HG03439 (cell line): ENCODE data around the gene NEUROG2.
A peak's percentile ranks its signal among the peaks of the same experiment; 100 is the strongest.
"Not testable (repeated sequence)": the region's sequence is repeated elsewhere in the genome, so short reads cannot be mapped to it uniquely, and the experiment has no call there.

Experiments
- ATAC-seq: cut with Tn5 transposase; IDR thresholded peaks from one replicate; pipeline ENCODE4 v1.9.1; 2021; ENCODE audit warnings: mild to moderate bottlenecking, moderate library complexity; ENCODE audit not compliant: unreplicated experiment

The NEUROG2 gene

DNA sequence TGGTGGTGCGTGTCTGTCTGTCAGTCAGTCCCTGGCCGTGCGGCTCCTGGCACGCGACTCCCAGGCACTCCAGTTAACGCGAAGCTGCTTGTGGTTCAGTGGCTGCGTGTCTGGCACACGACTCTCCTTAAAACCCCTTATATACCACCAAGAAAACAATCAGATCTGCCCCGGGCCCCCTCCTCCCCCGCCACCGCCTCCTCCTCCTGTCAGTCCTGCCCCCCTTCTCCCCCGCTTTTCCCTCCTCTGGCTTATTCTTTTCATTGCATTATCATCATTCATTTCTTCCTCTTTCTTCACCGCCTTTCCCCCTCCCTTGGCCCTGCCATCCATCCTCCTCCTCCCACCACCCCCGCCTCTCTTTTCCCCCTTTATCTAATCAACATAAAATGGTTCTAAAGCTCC, at the start of gene NEUROG2:
NEUROG2 (minus strand) TSS at position 115 of the 405 bp plus-strand sequence. CDS start 705 bp downstream, outside the sequence.
- no peak for ATAC-seq

DNA sequence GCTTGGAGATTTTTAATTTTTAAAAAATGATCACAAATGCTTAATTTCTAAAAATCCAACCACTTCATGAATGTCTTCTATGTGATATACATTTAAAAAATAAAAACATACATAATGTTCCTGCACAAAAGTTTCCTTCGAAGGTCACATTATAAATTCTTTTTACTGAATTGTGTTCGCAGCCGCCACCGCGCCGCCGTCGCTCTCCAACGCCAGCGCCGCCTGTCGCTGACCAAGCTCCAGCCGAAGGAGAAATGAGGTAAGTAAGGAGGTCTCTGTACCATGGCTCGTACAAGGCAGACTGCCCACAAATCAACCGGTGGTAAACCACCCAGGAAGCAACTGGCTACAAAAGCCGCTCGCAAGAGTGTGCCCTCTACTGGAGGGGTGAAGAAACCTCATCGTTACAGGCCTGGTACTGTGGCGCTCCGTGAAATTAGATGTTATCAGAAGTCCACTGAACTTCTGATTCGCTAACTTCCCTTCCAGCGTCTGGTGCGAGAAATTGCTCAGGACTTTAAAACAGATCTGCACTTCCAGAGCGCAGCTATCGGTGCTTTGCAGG, 48.8 kb upstream of the NEUROG2 start:
- ATAC-seq: no peak

DNA sequence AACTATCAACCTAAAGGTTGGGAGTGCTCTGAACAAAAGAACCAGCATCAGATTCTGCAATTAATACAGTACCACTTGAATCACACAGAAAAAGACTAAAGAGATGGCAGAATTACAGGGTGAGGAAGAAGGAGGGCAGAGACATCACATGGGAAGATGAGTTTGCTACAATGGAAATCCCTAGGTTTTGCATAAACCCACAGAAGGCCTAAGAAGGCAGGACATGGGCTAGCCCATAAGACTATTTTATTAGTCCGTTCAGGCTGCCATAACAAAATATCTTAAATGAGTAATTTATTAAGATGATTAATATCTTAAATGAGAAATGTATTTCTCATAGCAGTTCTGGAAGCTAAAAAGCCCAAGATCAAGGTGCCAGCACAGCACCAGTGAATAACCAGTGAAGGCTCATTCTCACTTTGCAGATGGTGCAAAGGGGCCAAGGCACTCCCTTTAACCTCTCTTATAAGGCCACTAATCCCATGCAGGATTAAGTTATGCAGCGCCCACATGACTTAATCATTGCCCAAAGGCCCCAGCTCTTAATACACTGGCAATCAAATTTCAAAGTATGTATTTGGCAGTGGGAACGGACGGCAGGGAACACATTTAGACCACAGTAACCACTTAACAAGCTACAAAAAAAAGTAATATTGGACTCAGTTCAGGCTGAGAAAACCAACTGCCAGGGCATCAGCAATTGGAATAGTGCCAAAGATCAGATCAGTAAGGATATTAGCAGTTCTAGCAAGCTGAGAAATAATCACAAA, 47.6 kb upstream of the NEUROG2 start:
- no peak for ATAC-seq

DNA sequence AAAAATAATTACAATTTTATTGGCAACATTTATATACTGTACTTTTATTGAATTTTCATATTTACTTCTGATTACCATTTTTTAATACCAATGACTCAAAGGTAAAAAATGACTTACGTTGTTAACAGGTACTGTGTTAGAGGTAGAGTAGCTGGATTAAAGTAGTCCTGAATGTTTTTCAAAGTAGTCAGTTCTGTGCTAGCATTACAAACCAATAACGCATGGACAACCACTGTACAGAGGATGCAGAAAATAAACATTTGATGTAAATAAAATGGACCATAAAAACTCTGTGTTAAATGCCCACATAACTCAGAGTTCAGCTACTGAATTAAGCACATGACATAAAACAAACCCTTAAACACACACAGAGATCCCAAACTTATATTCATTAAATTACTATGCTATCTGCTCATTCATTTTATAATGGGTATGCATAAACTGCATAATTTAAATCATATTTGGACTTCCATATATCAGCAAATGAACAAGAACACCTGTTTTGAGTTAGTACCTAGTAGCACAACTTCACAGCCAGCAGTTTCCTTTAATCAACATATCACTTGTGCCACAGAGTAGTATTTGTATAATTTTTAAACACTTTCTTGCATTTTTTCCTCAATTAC, 46.4 kb upstream of the NEUROG2 start:
- no peak for ATAC-seq

DNA sequence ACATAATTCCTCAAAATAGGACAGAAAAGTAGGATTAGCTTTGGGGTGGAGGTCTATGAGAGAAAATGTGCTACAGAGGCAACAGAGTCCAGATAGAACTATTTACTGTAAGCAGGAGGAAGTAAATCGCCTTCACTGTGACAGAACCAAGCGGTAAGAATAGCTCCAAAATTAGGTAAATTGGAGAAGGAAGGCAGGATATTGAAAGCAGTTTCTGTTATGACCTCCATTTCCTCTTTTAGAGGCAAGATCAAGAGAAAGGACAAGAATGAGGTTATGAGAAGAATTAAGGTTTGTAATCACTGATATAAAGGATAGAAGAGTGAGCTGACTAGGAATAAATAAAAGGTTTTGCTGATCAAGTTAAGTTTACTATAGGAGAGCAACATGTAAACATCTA, 44.1 kb upstream of the NEUROG2 start:
- no peak for ATAC-seq

DNA sequence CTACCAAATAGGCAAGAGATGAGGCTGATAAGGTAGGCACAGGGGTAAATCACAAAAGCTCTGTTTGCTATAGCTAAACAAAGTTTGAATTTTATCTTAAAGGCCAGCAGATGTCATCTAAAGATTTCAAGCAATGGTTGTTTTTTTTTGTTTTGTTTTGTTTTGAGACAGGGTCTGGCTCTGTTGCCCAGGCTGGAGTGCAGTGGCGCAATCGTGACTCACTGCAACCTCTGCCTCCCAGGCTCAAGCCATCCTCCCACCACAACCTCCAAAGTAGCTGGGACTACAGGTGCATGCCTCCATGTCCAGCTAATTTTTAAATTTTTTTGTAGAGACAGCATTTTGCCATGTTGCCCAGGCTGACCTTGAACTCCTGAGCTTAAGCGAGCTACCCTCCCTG, 43.1 kb upstream of the NEUROG2 start:
- no peak for ATAC-seq

DNA sequence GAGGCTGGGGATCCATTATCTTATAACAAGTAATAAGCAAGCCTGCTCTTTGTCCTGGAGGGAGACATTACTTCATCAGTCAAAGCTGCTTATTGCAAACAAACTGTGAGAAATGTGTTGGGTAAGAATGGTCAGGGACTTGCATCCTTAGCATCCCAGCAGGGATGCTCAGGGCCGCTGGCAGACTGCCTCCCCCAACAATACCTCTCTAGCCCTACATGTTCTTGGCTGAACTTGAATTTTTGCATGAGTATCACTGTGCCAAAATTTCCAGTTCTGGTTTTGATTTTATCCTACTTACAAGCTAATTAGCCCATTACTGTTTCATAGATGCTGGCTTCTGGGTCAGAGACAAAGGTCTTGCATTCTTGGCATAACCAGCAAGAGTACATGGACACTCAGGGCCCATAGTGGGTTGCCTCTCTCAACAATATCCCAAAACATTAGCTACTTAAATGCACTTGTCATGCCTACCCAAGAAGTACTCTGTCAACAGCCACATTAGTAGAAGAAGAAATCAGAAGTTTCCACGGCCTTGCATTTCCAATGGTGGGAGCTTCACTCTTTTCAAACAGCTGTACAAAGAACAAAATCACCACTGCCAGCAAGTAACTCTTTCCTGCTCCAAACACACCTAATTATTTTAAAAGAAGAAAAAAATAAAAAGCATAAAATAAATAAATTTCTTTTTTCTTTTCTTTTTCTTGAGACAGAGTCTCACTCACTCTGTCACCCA, 41.9 kb upstream of the NEUROG2 start:
- ATAC-seq: no peak

DNA sequence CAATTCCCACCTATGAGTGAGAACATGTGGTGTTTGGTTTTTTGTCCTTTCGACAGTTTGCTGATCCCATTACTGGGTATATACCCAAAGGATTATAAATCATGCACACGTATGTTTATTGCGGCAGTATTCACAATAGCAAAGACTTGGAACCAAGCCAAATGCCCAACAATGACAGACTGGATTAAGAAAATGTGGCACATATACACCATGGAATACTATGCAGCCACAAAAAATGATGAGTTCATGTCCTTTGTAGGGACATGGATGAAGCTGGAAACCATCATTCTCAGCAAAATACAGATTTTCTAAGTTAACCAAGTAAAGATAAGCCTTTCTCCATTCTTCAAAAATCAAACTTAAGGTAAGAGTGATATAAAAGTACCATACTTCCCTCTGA, 38.3 kb upstream of the NEUROG2 start:
- not testable (repeated sequence) for ATAC-seq

DNA sequence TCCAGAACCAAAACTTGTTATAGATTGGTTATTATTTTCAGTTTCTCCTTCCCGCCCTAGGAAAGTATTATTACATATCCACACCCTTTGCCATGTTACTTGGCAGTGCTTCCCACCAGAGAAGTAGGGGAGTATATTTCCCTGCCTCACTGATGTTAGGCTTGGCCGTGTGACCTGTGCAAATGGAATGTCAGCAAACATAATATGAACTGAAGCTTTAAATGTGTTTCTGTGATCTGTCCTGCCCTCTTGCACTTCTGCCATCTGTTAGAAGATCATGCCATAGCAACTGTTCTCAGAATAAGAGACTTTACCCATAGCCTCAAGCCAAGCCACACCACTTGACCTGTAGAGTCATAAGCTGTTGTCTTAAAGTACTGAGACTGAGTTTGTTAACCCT, 36.7 kb upstream of the NEUROG2 start:
- no peak for ATAC-seq

DNA sequence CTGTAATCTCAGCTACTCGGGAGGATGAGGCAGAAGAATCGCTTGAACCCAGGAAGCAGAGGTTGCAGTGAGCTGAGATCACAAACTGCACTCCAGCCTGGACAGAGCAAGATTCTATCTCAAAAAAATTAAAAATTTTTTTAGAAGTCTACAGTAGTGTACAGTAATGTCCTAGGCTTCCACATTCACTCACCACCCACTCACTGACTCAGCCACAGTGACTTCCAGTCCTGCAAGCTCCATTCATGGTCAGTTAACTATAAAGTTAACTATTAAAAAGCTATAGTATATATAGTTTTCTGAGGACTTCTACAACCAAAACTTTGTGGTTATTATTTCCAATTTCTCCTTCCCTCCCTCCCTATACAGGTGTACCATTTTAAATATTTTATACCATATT, 34.7 kb upstream of the NEUROG2 start:
- ATAC-seq: no peak

DNA sequence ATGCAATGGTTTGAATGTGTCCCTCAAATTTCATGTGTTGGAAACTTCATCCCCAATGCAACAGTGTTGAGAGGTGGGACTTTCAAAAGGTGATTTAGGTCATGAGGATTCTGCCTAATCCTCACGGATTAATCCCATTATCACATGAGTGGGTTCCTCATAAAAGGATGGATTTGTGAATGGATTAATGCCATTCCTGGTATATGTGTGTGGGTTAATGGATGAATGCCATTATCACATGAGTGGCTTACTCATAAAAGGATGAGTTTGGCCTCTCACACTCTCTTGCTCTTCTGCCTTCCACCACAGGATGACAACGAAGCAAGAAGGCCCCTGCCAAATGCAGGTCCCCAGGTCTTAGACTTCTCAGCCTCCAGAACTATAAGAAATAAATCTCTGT, 30.5 kb upstream of the NEUROG2 start:
- no peak for ATAC-seq

DNA sequence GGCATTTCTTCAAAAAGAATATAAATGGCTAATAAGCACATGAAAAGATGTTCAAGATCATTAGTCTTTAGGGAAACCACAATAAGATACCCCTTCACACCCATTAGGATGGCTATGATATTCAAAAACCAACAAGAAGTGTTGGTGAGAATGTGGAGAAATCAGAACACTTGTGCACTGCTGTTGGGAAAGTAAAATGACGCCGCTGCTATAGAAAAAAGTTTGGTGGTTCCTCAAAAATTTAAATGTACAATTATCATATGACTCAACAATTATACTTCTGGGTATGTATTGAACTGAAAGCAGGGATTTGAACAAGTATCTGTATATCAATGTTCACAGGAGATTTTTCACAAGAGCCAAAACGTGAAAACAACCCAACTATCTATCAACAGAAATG, 29.4 kb upstream of the NEUROG2 start:
- ATAC-seq: no peak

DNA sequence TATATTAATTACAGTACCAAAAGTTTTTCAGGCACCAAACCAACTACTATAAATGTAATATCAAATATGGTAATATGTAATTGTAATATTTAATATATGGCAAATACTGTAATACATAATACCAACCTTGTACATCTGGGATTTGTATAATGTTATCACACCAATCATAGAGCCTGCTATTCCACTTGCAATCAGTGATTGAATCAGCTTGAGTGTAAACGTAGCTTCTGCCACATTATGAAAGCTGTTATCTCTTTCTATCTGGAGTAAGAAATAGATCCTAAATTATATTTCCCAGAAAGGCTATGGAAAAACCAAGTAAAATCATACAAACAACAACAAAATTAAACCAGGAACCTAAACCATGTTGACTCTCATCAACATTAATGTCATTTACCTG, 24.7 kb upstream of the NEUROG2 start:
- ATAC-seq: no peak

DNA sequence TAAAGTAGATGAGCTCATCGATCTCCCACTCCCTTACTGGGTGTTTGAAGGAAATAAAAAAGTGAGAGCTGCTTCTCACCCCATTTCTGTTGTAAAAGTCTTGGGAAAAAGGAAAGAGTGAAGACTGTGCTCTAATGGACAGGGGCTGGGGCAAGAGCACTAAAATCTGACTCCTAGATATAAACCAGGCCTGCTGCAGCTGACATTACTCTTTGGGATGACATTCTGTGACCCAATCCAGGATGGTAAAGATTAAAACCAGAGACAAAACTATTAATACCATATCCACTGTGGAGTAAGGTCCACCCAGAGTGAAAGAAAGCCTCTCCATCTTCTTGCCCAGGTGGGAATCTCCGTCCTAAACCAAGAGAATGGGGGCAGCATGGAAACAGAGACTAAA, 20.1 kb upstream of the NEUROG2 start:
- ATAC-seq: no peak

DNA sequence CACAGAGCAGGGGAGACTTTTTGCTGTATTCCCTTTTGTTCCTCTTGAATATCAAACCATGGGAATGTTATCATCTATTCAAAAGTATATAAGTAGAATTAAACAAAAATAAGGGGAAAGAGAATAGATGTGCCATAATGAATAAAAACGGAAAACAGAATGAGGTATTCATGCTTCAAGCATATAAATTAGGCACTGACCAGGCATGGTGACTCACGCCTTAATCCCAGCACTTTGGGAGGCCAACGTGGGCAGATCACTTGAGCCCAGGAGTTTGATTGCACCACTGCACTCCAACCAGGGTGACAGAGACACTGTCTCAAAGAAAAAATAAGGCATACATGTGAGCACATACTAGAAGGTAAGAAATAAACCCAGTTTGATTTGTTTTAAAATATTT, 16.3 kb upstream of the NEUROG2 start:
- ATAC-seq: no peak

DNA sequence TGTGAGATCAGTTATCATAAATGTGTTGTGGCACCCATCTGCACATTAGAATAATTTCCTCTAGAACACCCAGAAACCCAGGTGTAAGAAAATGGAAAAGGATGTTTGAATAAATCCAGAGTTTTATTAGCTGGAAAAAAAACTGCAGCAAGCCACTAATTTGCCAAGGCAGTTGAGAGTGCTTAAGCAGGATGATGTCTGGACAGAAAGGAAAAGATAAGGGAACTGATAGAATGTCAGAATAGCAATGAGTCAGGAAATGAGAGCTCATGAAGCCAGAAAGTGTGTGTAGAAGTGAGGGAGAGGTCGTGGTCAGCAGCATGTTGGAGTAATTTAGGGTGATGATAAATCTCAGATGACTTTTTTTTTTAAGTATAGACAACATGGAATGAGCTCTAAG, 15.2 kb upstream of the NEUROG2 start:
- ATAC-seq: no peak

DNA sequence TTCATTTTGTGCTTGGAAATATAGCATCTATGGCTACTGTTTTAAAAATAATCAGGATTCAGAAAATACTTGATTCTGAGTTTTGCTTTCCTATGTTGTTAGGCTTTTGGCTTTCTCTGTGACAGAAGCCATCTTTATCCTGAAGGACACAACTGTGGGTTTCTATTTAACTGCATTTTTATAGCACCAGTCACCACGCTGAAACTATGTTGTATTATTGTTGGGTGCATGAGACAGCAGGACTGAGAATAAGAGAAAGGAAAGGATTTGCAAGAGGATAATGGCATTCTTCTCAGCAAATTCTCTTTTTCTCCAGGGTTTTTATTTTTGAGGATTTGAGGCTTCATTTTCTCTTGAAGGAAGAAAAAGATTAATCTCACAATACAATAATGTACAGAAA, 10.1 kb upstream of the NEUROG2 start:
- ATAC-seq: no peak

DNA sequence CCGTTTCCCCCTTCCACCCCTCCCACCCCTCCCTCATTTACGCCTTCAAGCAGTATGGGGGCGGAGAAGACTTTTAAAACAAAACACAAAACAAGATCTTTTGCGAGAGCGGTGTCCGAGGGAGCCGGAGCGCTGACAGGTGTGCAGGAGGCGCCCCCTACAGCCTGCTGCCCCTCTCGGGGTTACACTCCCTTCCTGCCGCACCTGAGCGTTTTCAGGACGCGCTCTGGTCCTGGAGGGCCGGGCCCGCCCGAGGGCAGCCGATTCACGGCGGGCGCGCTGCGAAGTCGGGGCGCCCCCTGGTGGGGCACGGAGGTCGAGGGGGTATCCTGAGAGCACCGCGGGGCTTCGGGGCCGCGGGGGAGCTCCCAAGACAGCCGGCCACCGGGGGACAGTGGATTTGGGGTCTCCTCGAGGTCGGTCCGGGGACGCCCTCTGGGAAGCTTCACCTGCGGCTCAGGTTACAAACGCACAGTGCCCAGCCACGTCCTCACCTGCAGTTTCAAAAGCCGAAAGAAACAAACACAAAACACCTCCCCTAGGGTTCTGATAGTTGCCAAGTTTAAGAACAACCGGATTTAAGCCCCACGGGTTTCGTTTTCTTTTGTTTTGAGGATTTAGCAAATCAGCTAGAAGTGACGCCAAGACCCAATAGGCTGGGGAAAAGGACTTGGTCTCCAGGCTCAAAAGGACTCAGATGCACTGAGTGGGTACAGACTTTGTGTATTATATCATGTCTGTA, 8.0 kb upstream of the NEUROG2 start:
- peak; percentile 87 for ATAC-seq

DNA sequence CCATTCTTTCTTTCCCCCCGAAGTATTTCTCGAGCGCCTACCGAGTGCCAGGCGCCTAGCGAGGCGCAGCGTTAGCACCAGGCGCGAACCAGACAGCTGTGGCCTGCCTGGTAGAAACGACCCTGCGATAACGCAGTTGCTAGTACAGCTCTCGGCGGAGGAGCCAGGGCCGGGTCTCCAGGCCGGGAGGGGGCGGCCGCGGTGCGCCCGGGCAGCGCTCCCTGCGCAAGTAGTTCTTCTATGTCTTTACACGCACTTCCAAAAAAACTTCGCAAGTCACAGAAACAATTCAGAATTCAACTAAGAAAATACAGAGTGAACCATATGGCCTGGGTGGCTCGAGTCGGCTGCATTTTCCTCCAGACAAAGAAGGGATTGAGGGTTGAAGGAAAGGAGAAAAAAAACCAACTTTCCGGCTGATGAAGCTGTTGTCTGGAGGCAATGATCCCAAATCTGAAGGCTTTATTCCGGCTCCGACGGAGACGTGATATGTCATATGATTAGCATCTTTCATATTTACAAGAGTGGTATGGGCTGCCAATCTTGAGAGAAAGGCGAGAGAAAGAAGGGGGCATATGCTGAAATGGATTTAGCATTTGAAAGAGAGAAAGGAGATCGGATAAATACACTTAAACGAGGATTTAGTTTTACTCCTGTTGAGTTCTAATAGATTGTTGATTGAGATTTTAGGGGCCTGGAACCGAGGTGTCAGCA, 7.2 kb upstream of the NEUROG2 start:
- peak; percentile 47 for ATAC-seq

DNA sequence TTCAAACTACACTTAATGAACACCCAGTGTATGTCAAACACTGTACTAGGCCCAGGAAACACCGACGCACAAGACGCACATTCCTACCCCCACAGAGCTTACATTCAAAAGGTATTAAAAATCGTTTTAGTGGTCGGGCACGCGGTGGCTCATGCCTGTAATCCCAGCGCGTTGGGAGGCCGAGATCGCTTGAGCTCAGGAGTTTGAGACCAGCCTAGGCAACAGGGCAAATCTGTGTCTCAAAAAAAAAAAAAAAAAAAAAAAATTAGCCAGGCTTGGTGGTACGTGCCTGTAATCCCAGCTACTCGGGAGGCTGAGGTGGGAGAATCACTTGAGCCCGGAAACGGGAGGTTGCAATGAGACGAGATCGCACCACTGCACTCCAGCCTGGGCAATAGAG, 6.5 kb upstream of the NEUROG2 start:
- not testable (repeated sequence) for ATAC-seq
